ENCODE measurements around the gene CD300E. TPM values are rescaled to one million over a fixed set of nuclear protein-coding genes. Genes with fewer than 3 reads are reported as not detected.

The CD300E gene
- total RNA-seq = 1.1 TPM

GRCh38 chr17:74623693-74624093 lies at the start of gene CD300E:
TSS of gene CD300E (minus strand) at chr17:74623738. CDS start at chr17:74623621, 117 bp downstream.

GRCh38 chr17:74592087-74592990 lies 31.2 kb downstream of the CD300E start, which contains the start of gene CD300LD:
TSS of gene CD300LD (minus strand) at chr17:74592283. CDS start at chr17:74592202, 81 bp downstream.

GRCh38 chr17:74567397-74567796 lies 56.1 kb downstream of the CD300E start, which contains the start of gene CD300H:
TSS of gene CD300H (minus strand) at chr17:74567509.

Other genes with a start within 250 kb of the CD300E start
- gene GPRC5C, start 191.7 kb downstream of the CD300E start, total RNA-seq = 231 TPM
- 5.0 TPM for gene CD300A, start 157.1 kb downstream of the CD300E start, total RNA-seq
- 0.82 TPM for gene CD300LB, start 92.3 kb downstream of the CD300E start, total RNA-seq
- 1.2 TPM for gene CD300C, start 77.6 kb downstream of the CD300E start, total RNA-seq
- gene CD300H, start 56.2 kb downstream of the CD300E start, total RNA-seq = not detected
- gene CD300LD, start 31.5 kb downstream of the CD300E start, total RNA-seq = not detected
- gene CD300LF, start 89.2 kb upstream of the CD300E start, total RNA-seq = 3.0 TPM
- 3.0 TPM for gene RAB37, start 113.5 kb upstream of the CD300E start, total RNA-seq
- 48.7 TPM for gene NHERF1, start 124.9 kb upstream of the CD300E start, total RNA-seq
- gene NAT9, start 152.6 kb upstream of the CD300E start, total RNA-seq = 33.6 TPM
- gene GRIN2C, start 236.1 kb upstream of the CD300E start, total RNA-seq = 1.2 TPM
- 7.5 TPM for gene FDXR, start 249.3 kb upstream of the CD300E start, total RNA-seq